Measurements from ENCODE around the gene CACNA1C. TPM values are rescaled to one million over a fixed set of nuclear protein-coding genes. Genes with fewer than 3 reads are reported as not detected.

Gene CACNA1C
- total RNA-seq, 2 donors from 2014 or later = 8.1 to 18.2 TPM

GRCh38 chr12:2291947-2292346 lies 239.2 kb downstream of the CACNA1C start:
- no peak overlapping the region for H3K27ac ChIP-seq
- intact Hi-C loops (cut with DNase I) = no loop called here
- H3K27me3 ChIP-seq (replicated peaks; ENCODE audit: insufficient read depth) = no peaks in the 10 kb centered on the region
- DNase-seq (ENCODE audit: low spot score) = no peak
- H3K36me3 ChIP-seq = no peaks in the 10 kb centered on the region
- no peak overlapping the region for H3K4me3 ChIP-seq
- no peaks in the 10 kb centered on the region for H3K9me3 ChIP-seq
- WGBS = 89% methylated on average over 3 of the region's 3 CpGs
- TF ChIP-seq, protein P1, sequence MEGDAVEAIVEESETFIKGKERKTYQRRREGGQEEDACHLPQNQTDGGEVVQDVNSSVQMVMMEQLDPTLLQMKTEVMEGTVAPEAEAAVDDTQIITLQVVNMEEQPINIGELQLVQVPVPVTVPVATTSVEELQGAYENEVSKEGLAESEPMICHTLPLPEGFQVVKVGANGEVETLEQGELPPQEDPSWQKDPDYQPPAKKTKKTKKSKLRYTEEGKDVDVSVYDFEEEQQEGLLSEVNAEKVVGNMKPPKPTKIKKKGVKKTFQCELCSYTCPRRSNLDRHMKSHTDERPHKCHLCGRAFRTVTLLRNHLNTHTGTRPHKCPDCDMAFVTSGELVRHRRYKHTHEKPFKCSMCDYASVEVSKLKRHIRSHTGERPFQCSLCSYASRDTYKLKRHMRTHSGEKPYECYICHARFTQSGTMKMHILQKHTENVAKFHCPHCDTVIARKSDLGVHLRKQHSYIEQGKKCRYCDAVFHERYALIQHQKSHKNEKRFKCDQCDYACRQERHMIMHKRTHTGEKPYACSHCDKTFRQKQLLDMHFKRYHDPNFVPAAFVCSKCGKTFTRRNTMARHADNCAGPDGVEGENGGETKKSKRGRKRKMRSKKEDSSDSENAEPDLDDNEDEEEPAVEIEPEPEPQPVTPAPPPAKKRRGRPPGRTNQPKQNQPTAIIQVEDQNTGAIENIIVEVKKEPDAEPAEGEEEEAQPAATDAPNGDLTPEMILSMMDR (IDR thresholded peaks at IDR 0.05) = no peak
- TF ChIP-seq POLR2AphosphoS5 (IDR thresholded peaks at IDR 0.05) = no peak
- TF ChIP-seq POLR2A (IDR thresholded peaks at IDR 0.05) = no peak
- no peaks in the 10 kb centered on the region for H3K4me1 ChIP-seq (replicated peaks)

DNA sequence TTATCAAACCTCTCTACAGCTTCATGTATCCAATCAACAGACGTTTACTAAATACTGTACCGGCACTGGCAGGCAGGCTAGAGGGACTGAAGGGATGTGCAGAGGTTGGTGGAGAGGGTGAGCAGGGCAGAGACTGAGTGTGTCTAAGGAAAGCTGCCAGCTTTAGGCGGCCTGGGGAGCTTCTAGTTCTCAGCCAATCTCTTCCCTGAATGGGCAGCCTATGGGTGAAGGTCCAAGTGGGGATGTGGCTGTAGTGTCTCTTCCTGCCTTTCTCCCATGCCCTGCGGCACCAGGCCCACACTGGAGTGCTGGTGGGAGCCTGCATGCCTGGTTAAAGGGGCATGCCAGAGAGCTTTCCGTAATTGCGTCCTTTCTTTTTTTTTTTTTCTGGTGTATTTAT lies 239.8 kb downstream of the CACNA1C start:
- WGBS = 56% methylated on average over 6 of the region's 6 CpGs
- TF ChIP-seq, protein P1 (IDR thresholded peaks at IDR 0.05) = no peak
- TF ChIP-seq POLR2A (IDR thresholded peaks at IDR 0.05) = no peak
- no peak for TF ChIP-seq POLR2AphosphoS5 (IDR thresholded peaks at IDR 0.05)
- Histone ChIP-seq H3K36me3 (no peaks in the 10 kb centered on the region), H3K27me3 (replicated peaks; ENCODE audit: insufficient read depth) (no peaks in the 10 kb centered on the region), H3K4me1 (replicated peaks) (no peaks in the 10 kb centered on the region), H3K4me3 (no peak overlapping the region), H3K9me3 (no peaks in the 10 kb centered on the region), H3K27ac (no peak overlapping the region)
- intact Hi-C loops (cut with DNase I) = no loop called here
- no peak for DNase-seq (ENCODE audit: low spot score)

DNA sequence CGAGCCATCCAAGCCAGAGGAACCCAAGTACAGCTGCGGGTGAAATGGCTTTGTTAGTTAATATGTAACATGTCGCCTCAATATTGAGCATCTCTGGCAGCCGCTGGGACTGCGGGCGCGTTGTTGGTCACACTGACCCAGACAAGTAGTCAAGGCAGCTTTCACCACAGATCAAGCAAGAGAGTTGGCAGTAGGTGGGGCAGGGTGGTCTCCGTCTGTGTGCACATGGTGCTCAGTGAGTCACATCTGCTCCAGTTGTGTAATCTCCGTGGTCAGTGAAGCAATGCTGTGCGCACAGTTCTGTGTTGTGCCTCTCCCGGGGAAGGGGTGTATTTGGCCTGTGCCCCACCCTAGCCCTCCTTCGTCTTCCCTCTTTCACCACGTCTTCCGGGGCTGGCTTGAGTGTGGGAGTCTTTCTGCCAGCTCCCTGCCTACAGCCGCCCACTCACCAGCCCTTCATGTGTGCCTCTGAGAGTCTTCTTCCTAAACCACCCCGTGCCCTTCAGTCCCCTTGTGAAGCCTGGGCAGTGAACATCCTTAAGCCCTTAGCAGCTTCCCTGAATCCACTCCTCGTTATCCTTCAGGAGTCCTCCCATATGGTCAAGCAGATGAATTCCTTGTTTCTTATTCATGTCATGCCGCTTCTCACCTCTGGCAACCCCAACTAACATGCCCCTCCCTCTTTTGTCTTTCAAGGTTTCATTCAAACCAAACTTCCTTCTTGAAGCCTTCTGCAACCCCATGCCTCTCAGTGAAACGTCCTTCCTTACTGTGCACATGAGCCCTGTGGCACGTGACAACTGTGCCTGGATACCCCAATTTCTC lies 242.1 kb downstream of the CACNA1C start:
- Histone ChIP-seq H3K27me3 (replicated peaks; ENCODE audit: insufficient read depth) (no peaks in the 10 kb centered on the region), H3K36me3 (no peaks in the 10 kb centered on the region), H3K27ac (no peak overlapping the region), H3K4me1 (replicated peaks) (no peaks in the 10 kb centered on the region), H3K9me3 (no peaks in the 10 kb centered on the region), H3K4me3 (no peak overlapping the region)
- no peak for DNase-seq (ENCODE audit: low spot score)
- intact Hi-C loops (cut with DNase I) = no loop called here
- 83% methylated on average over 20 of the region's 20 CpGs for WGBS
- TF ChIP-seq POLR2AphosphoS5 (IDR thresholded peaks at IDR 0.05) (no peak), POLR2A (IDR thresholded peaks at IDR 0.05) (no peak)
- TF ChIP-seq, protein P1 (IDR thresholded peaks at IDR 0.05) = no peak

GRCh38 chr12:2295941-2296461 lies 243.2 kb downstream of the CACNA1C start:
- H3K27ac ChIP-seq = no peak overlapping the region
- intact Hi-C loops (cut with DNase I) = no loop called here
- H3K27me3 ChIP-seq (replicated peaks; ENCODE audit: insufficient read depth) = no peaks in the 10 kb centered on the region
- TF ChIP-seq POLR2A (IDR thresholded peaks at IDR 0.05) (no peak), POLR2AphosphoS5 (IDR thresholded peaks at IDR 0.05) (no peak)
- TF ChIP-seq, protein P1 (IDR thresholded peaks at IDR 0.05) = no peak
- WGBS = 58% methylated on average over 3 of the region's 3 CpGs
- H3K4me1 ChIP-seq (replicated peaks) = no peaks in the 10 kb centered on the region
- H3K9me3 ChIP-seq = no peaks in the 10 kb centered on the region
- no peaks in the 10 kb centered on the region for H3K36me3 ChIP-seq
- no peak overlapping the region for H3K4me3 ChIP-seq
- no peak for DNase-seq (ENCODE audit: low spot score)

DNA sequence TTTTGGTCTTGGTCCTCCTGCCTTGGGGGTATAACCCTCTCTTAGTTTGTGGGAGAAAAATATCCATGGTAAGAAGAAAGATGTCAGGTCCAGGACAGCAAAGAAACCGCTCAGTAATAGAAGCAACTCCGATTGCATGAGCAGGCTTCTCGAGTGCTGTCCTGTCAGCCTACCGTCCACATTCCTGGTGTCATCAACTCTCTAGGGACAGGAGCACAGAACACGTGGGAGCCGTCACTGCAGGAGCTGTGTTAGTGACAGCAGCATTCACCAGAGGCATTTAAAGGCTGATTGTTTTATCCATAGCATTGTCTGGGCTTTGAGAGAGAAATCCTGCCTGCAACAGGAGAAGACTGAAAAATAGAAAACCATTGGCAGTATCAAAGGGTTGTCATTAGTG lies 244.2 kb downstream of the CACNA1C start:
- no peak overlapping the region for H3K27ac ChIP-seq
- WGBS = 70% methylated on average over 6 of the region's 6 CpGs
- TF ChIP-seq POLR2AphosphoS5 (IDR thresholded peaks at IDR 0.05) = no peak
- TF ChIP-seq, protein P1 (IDR thresholded peaks at IDR 0.05) = no peak
- no peak for TF ChIP-seq POLR2A (IDR thresholded peaks at IDR 0.05)
- no peaks in the 10 kb centered on the region for H3K4me1 ChIP-seq (replicated peaks)
- intact Hi-C loops (cut with DNase I) = no loop called here
- no peaks in the 10 kb centered on the region for H3K36me3 ChIP-seq
- DNase-seq (ENCODE audit: low spot score) = no peak
- H3K4me3 ChIP-seq = no peak overlapping the region
- no peaks in the 10 kb centered on the region for H3K9me3 ChIP-seq
- H3K27me3 ChIP-seq (replicated peaks; ENCODE audit: insufficient read depth) = no peaks in the 10 kb centered on the region
